SK-N-SH treated with all-trans-retinoic acid at 6 μM for 48 hours (cell line): ENCODE data around the gene APOB.

Experiments
- ATAC-seq: fragments of 200-7000 bp; cut with Tn5 transposase; 3 replicates; pipeline ENCODE4 v1.9.1; 2020; ENCODE audit warnings: mild to moderate bottlenecking, moderate library complexity
- ARNTL ChIP-seq: fragments of 450-650 bp; formaldehyde crosslinking; IDR thresholded peaks from 2 replicates; pipeline ENCODE4 v1.5.0; 2020; ENCODE audit warnings: low read depth, mild to moderate bottlenecking, moderate library complexity, borderline replicate concordance
- CSDC2 ChIP-seq: fragments of 250-450 bp; sonication (Bioruptor Pico); IDR thresholded peaks from 2 replicates; pipeline ENCODE4 v1.5.0; 2020; ENCODE audit warnings: mild to moderate bottlenecking, moderate library complexity
- ESRRG ChIP-seq: fragments of 250-450 bp; sonication (Bioruptor Pico); IDR thresholded peaks from 2 replicates; pipeline ENCODE4 v1.6.1; 2021; ENCODE audit warnings: mild to moderate bottlenecking
- GLIS3 ChIP-seq: fragments of 250-450 bp; sonication (Bioruptor Pico); IDR thresholded peaks from 2 replicates; pipeline ENCODE4 v1.5.0; 2020; ENCODE audit warnings: mild to moderate bottlenecking, moderate library complexity
- ISL1 ChIP-seq: fragments of 250-450 bp; sonication (Bioruptor Pico); IDR thresholded peaks from 2 replicates; pipeline ENCODE4 v2.1.2; 2022; ENCODE audit warnings: mild to moderate bottlenecking, moderate library complexity
- OSR1 ChIP-seq: fragments of 250-450 bp; sonication (Bioruptor Pico); IDR thresholded peaks from 2 replicates; pipeline ENCODE4 v1.8.0; 2022; ENCODE audit warnings: moderate library complexity, mild to moderate bottlenecking, inconsistent platforms
- PPARA ChIP-seq: fragments of 250-450 bp; sonication (Bioruptor Pico); IDR thresholded peaks from 2 replicates; pipeline ENCODE4 v1.5.0; 2020; ENCODE audit warnings: mild to moderate bottlenecking, borderline replicate concordance
- RARB ChIP-seq: fragments of 250-450 bp; sonication (Bioruptor Pico); IDR thresholded peaks from 2 replicates; pipeline ENCODE4 v1.8.0; 2021; ENCODE audit warnings: mild to moderate bottlenecking, moderate library complexity
- SNAI2 ChIP-seq: fragments of 250-450 bp; sonication (Bioruptor Pico); IDR thresholded peaks from 2 replicates; pipeline ENCODE4 v1.5.0; 2020; ENCODE audit warnings: mild to moderate bottlenecking, moderate library complexity
- TCF4 ChIP-seq: fragments of 250-450 bp; sonication (Bioruptor Pico); IDR thresholded peaks from 2 replicates; pipeline ENCODE4 v1.8.0; 2021; ENCODE audit warnings: mild to moderate bottlenecking, moderate library complexity, borderline replicate concordance
- TOX ChIP-seq: fragments of 250-450 bp; sonication (Bioruptor Pico); IDR thresholded peaks from 2 replicates; pipeline ENCODE4 v1.8.0; 2021; ENCODE audit warnings: mild to moderate bottlenecking, moderate library complexity, borderline replicate concordance
- ZC3H10 ChIP-seq: fragments of 250-450 bp; sonication (Bioruptor Pico); IDR thresholded peaks from 2 replicates; pipeline ENCODE4 v1.5.1; 2021; ENCODE audit warnings: mild to moderate bottlenecking, moderate library complexity
- ZFP3 ChIP-seq: fragments of 250-450 bp; sonication (Bioruptor Pico); IDR thresholded peaks from 2 replicates; pipeline ENCODE4 v1.5.0; 2020; ENCODE audit warnings: mild to moderate bottlenecking, moderate library complexity
- ZFP30 ChIP-seq: fragments of 450-650 bp; formaldehyde crosslinking; IDR thresholded peaks from 2 replicates; pipeline ENCODE4 v1.5.0; 2022; ENCODE audit warnings: mild to moderate bottlenecking, moderate library complexity
- ZNF565 ChIP-seq: fragments of 450-650 bp; formaldehyde crosslinking; conservative IDR thresholded peaks from 2 replicates; pipeline ENCODE4 v1.5.0; 2020; ENCODE audit warnings: low read depth, mild to moderate bottlenecking, moderate library complexity
- ZNF70 ChIP-seq: fragments of 450-650 bp; formaldehyde crosslinking; IDR thresholded peaks from 2 replicates; pipeline ENCODE4 v1.5.0; 2020; ENCODE audit warnings: mild to moderate bottlenecking, moderate library complexity
- ZNF8 ChIP-seq: fragments of 450-650 bp; formaldehyde crosslinking; IDR thresholded peaks from 2 replicates; pipeline ENCODE4 v1.5.0; 2020; ENCODE audit warnings: mild to moderate bottlenecking, moderate library complexity
- TF ChIP-seq, protein P1 (sequence below): fragments of 250-450 bp; sonication (Bioruptor Pico); IDR thresholded peaks from 2 replicates; pipeline ENCODE4 v1.8.0; 2020; ENCODE audit warnings: mild to moderate bottlenecking, moderate library complexity, borderline replicate concordance
- TF ChIP-seq, protein P2 (sequence below): fragments of 250-450 bp; sonication (Bioruptor Pico); IDR thresholded peaks from 2 replicates; pipeline ENCODE4 v1.8.0; 2021; ENCODE audit warnings: low read depth, mild to moderate bottlenecking, moderate library complexity, borderline replicate concordance
- TF ChIP-seq, protein P3 (sequence below): fragments of 250-450 bp; sonication (Bioruptor Pico); IDR thresholded peaks from 2 replicates; pipeline ENCODE4 v1.5.1; 2021; ENCODE audit warnings: mild to moderate bottlenecking, moderate library complexity

Gene APOB

DNA sequence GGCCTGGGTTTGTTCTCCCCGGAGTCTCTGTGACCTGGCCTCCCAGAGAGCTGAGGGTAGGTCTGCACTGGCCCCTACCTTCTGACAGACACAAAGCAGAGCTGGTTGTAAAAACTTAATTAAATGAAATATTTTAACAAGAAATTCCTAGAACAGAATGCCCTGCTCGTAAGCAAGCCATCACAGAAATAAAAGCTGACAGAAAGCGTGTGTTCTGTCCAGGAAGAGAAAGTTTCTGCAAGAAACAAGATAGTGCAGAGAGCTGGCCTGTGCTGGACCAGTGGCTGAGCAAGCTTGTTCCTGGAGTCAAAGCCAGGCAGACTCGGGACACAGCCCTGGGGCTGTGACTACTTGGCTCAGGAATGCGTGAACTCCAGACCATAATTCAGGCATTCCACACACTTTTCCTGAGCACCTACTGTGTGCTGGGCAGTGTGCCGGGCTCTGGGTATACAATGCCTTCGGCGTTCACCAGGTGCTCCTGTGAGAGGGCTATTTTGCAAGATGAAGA, 51.6 kb downstream of the APOB start (continued):
- TF ChIP-seq, protein P1, sequence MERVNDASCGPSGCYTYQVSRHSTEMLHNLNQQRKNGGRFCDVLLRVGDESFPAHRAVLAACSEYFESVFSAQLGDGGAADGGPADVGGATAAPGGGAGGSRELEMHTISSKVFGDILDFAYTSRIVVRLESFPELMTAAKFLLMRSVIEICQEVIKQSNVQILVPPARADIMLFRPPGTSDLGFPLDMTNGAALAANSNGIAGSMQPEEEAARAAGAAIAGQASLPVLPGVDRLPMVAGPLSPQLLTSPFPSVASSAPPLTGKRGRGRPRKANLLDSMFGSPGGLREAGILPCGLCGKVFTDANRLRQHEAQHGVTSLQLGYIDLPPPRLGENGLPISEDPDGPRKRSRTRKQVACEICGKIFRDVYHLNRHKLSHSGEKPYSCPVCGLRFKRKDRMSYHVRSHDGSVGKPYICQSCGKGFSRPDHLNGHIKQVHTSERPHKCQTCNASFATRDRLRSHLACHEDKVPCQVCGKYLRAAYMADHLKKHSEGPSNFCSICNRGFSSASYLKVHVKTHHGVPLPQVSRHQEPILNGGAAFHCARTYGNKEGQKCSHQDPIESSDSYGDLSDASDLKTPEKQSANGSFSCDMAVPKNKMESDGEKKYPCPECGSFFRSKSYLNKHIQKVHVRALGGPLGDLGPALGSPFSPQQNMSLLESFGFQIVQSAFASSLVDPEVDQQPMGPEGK (CRISPR knock-in tag): peak; percentile 74; the same call in 1 of the 2 replicates

DNA sequence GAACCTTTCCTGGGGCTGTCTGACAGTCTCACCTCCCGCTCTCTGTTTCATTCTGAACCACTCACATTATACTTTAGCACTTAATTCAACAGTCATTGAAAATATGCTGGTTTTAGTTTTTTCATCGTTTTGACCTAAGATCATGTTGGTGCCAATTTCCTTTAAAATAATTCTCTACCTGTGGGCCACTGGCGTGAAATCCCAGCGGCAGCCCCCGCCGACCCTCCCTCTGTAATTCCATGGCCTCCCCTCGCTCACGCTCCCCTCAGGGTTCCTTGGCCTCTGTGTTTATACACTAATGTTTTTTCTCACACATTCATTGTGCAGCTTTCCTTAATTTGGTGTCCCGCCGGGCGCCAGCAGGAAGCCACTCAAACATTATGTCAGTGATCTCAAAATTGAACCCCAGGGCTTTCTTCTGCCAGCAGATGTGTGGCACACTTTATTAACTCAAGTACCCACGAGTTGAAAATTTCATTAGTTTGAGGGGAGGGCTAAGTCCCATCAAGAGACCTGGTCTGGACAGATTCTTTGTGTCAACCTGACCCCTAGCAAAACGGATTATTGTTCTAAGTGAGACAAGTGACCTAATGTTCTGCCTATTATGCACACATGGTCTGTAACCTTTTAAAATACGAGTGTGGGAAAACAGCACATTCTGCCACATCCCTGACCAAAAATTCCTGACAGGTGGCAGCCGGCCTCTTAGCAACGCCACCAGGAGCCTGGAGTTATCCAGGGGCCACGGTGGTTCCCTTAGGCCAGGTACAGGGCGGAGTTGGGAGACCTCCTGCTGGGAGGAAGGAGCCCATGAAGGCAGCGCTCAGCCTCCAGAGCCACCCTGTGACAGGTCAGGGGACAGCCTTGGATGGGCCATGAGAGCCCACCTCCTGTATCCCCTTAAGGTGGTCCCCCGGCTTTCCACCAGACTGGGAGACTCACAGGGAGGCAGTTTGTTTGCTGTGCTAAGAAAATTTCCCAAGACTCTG, 53.1 kb downstream of the APOB start:
- no peak for ATAC-seq
- TF ChIP-seq ARNTL (CRISPR knock-in tag) (no peak), TOX (CRISPR knock-in tag) (no peak), ZNF8 (CRISPR knock-in tag) (no peak), ZC3H10 (CRISPR knock-in tag) (no peak), OSR1 (CRISPR knock-in tag) (no peak), ESRRG (CRISPR knock-in tag) (no peak), ZNF70 (CRISPR knock-in tag) (no peak), ZFP3 (CRISPR knock-in tag) (no peak), RARB (no peak), ISL1 (CRISPR knock-in tag) (no peak), ZFP30 (CRISPR knock-in tag) (no peak), CSDC2 (CRISPR knock-in tag) (no peak), SNAI2 (CRISPR knock-in tag) (no peak)
- TF ChIP-seq, protein P1 (CRISPR knock-in tag): no peak
- TF ChIP-seq, protein P2, sequence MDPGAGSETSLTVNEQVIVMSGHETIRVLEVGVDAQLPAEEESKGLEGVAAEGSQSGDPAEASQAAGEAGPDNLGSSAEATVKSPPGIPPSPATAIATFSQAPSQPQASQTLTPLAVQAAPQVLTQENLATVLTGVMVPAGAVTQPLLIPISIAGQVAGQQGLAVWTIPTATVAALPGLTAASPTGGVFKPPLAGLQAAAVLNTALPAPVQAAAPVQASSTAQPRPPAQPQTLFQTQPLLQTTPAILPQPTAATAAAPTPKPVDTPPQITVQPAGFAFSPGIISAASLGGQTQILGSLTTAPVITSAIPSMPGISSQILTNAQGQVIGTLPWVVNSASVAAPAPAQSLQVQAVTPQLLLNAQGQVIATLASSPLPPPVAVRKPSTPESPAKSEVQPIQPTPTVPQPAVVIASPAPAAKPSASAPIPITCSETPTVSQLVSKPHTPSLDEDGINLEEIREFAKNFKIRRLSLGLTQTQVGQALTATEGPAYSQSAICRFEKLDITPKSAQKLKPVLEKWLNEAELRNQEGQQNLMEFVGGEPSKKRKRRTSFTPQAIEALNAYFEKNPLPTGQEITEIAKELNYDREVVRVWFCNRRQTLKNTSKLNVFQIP (CRISPR knock-in tag): no peak
- TF ChIP-seq, all 23 proteins: peak for 0

DNA sequence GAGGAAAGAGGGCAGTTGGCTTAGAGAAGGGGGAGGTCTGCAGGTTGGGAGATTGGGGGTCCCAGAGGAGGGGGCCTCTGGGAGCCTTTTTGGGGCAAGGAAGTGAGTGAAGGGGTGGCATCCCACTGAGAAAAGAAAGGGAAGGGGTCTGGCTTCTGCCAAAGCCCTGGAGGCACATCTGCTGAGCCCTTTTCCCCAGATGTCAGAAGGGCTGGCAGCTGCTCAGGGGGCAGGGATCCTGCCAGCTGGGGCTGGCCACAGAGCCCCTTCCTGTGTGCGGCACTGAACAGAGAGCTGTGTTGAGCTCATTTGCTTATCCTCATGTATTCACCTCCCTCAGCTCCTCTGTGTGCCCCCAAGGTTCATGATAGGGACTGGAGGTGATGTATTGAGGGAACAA, 54.5 kb downstream of the APOB start:
- ATAC-seq: no peak; the same call in 2 of the 3 replicates
- TF ChIP-seq SNAI2 (CRISPR knock-in tag) (no peak), RARB (no peak), ARNTL (CRISPR knock-in tag) (no peak), ZFP3 (CRISPR knock-in tag) (no peak), GLIS3 (CRISPR knock-in tag) (no peak), ZFP30 (CRISPR knock-in tag) (no peak)
- TF ChIP-seq, protein P3, sequence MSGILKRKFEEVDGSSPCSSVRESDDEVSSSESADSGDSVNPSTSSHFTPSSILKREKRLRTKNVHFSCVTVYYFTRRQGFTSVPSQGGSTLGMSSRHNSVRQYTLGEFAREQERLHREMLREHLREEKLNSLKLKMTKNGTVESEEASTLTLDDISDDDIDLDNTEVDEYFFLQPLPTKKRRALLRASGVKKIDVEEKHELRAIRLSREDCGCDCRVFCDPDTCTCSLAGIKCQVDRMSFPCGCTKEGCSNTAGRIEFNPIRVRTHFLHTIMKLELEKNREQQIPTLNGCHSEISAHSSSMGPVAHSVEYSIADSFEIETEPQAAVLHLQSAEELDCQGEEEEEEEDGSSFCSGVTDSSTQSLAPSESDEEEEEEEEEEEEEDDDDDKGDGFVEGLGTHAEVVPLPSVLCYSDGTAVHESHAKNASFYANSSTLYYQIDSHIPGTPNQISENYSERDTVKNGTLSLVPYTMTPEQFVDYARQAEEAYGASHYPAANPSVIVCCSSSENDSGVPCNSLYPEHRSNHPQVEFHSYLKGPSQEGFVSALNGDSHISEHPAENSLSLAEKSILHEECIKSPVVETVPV (CRISPR knock-in tag): no peak

DNA sequence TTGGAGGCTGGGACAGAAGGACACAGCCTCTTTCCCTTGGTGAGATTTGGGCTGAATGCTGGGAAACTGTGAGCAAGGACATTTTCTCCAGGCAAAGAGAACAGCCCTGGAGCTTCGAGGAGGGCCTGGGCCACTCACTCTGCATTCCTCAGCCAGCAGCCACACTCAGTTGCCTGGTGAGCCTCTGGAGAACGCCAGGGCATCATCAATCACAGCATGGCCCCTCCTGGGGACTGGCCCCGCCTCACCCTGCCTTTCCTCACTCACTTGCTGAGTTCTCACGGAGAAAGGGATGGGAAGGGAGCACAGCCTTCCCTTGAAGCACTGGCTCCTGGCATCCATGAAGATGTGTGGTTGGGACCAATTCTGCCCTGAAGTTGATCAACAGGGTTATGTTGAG, 55.0 kb downstream of the APOB start:
- no peak for ATAC-seq
- TF ChIP-seq ISL1 (CRISPR knock-in tag) (no peak), ZNF70 (CRISPR knock-in tag) (no peak), TOX (CRISPR knock-in tag) (no peak), ZFP3 (CRISPR knock-in tag) (no peak), PPARA (no peak), SNAI2 (CRISPR knock-in tag) (no peak), TCF4 (CRISPR knock-in tag) (no peak), ZFP30 (CRISPR knock-in tag) (no peak), ZNF565 (CRISPR knock-in tag) (no peak), ZNF8 (CRISPR knock-in tag) (no peak)
